ENCODE results near the gene P4HTM. TPM values are rescaled to one million over a fixed set of nuclear protein-coding genes. Genes with fewer than 3 reads are reported as not detected.

The P4HTM gene
- total and polyA plus RNA-seq, 2 of the 4 experiments (the other 2 are of a cell fraction) = 10.4 to 26.1 TPM

DNA sequence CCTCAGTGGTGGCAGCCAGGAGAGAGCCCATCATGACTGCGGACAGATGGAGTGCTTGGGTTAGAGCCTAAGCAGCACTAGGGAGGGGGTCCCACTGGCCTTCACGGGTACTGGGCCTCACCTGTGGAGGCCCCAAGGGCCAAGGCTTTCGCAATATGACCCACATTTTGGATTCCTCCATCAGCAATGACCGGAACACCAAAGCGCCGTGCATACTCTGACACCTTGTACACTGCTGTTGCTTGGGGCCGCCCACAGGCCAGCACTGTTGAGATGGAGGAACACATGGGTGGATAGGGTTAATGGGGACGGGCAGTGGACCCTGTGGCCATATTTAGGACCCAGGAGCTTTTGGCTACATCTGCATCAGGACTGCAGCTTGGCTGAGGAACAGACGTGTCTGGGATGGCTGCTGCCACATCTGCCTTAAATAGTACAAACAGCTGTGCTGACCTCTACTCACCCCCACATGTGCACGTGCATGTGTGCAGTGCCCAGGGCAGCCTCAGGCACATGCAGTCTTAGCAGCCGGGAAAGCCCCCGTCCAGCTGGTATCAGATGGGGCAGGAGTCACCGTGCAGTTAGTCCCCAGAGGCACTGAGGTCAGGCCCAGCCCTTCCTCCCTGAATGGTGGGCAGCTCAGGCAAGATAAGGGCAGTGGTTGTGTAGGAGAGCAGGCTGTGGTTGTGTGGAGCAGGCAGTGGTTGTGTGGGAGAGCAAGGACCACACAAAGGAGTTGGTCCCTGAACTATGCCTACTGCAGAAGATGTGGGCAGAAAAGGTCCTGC is 35.2 kb downstream of the P4HTM start:
- Histone ChIP-seq H3K14ac (replicated peaks; ENCODE audit: low read depth, low read length) (no peak overlapping the region), H4K20me1 (ENCODE audit: insufficient read depth, low read length) (peaks cover 20% of the 10 kb centered on the region), H3K4me3 (ENCODE audit: insufficient read depth, low read depth, low read length) (no peak overlapping the region), H3K9me1 (ENCODE audit: insufficient read depth, low read length) (peaks cover 32% of the 10 kb centered on the region), H3K56ac (ENCODE audit: extremely low read depth, insufficient read depth, low read length) (no peak overlapping the region), H3K4me2 (ENCODE audit: low read depth, low read length) (no peak overlapping the region), H3K79me1 (ENCODE audit: low read depth in 1 of 2, low read length in 2 of 2) (peaks cover 37 to 75% of the 10 kb centered on the region in 2 experiments), H3K9ac (ENCODE audit: low read depth, low read length) (no peak overlapping the region), H2AK5ac (ENCODE audit: low read depth, low read length) (no peak overlapping the region), H3K36me3 (ENCODE audit: control insufficient read depth, insufficient read depth, low read length) (peaks cover 42% of the 10 kb centered on the region), H3K4ac (ENCODE audit: low read depth, low read length) (no peak overlapping the region), H3K4me1 (ENCODE audit: control insufficient read depth, insufficient read depth, low read length) (peaks cover 6% of the 10 kb centered on the region), H4K5ac (ENCODE audit: low read depth, low read length) (no peak overlapping the region), H4K91ac (ENCODE audit: insufficient read depth, low read depth, low read length) (no peak overlapping the region), H3K18ac (ENCODE audit: low read depth, low read length) (no peak overlapping the region), H2BK20ac (ENCODE audit: low read depth, low read length) (no peak overlapping the region), H3K23ac (ENCODE audit: low read depth, low read length) (no peak overlapping the region), H2BK120ac (ENCODE audit: low read depth, low read length) (no peak overlapping the region), H2AFZ (replicated peaks; ENCODE audit: low read length, poor library complexity) (no peak overlapping the region), H4K8ac (ENCODE audit: low read depth in 2 of 2, low read length in 2 of 2) (peak overlapping the region in 1 of 2 experiments; percentile 18; a peak in 1 of 4 replicates), H2AK9ac (replicated peaks; ENCODE audit: low read depth, low read length, poor library complexity) (peak overlapping the region; percentile 25), H2BK15ac (ENCODE audit: low read depth, low read length) (no peak overlapping the region), H3K9me3 (ENCODE audit: control insufficient read depth, insufficient read depth, low read length) (no peaks in the 10 kb centered on the region), H3K27me3 (ENCODE audit: control insufficient read depth, insufficient read depth, low read length) (no peaks in the 10 kb centered on the region), H2BK5ac (ENCODE audit: low read depth, low read length, poor library complexity, severe bottlenecking) (no peak overlapping the region), H3K27ac (ENCODE audit: insufficient read depth, low read length) (no peak overlapping the region)
- no TSS peak for BruUV-seq (replicated peaks)
- CTCF ChIA-PET = no interaction called here
- intact Hi-C loops (cut with micrococcal nuclease) = no loop called here
- no peak for TF ChIP-seq RFX5 (IDR thresholded peaks at IDR 0.05; ENCODE audit: low read depth, low read length)
- TF ChIP-seq, protein P1, sequence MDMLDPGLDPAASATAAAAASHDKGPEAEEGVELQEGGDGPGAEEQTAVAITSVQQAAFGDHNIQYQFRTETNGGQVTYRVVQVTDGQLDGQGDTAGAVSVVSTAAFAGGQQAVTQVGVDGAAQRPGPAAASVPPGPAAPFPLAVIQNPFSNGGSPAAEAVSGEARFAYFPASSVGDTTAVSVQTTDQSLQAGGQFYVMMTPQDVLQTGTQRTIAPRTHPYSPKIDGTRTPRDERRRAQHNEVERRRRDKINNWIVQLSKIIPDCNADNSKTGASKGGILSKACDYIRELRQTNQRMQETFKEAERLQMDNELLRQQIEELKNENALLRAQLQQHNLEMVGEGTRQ (IDR thresholded peaks at IDR 0.05; ENCODE audit: low read depth, low read length) = no peak
- TF ChIP-seq MAZ (IDR thresholded peaks at IDR 0.05; ENCODE audit: borderline replicate concordance, low read depth, low read length) = no peak
- TF ChIP-seq, protein P2, sequence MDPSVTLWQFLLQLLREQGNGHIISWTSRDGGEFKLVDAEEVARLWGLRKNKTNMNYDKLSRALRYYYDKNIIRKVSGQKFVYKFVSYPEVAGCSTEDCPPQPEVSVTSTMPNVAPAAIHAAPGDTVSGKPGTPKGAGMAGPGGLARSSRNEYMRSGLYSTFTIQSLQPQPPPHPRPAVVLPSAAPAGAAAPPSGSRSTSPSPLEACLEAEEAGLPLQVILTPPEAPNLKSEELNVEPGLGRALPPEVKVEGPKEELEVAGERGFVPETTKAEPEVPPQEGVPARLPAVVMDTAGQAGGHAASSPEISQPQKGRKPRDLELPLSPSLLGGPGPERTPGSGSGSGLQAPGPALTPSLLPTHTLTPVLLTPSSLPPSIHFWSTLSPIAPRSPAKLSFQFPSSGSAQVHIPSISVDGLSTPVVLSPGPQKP (IDR thresholded peaks at IDR 0.05; ENCODE audit: borderline replicate concordance, low read depth, low read length) = no peak
- TF ChIP-seq RCOR1 (IDR thresholded peaks at IDR 0.05; ENCODE audit: insufficient replicate concordance, low read length) = no peak
- no peak for TF ChIP-seq POLR2A (IDR thresholded peaks at IDR 0.05; ENCODE audit: low read depth, low read length)
- TF ChIP-seq NFE2L2 (IDR thresholded peaks at IDR 0.05; ENCODE audit: low read depth, low read length) = no peak
- TF ChIP-seq SMC3 (IDR thresholded peaks at IDR 0.05; ENCODE audit: low read depth, low read length) = no peak
- TF ChIP-seq MXI1 (IDR thresholded peaks at IDR 0.05; ENCODE audit: borderline replicate concordance, low read depth, low read length) = no peak
- in situ Hi-C loops (cut with MboI; ENCODE audit: low sequenced_read_pairs) = no loop called here
- no peak for DNase-seq
- no peak for ATAC-seq (ENCODE audit: low read depth)
- POLR2A ChIA-PET (ENCODE audit: unreplicated experiment) = no interaction called here
- dilution Hi-C loops (cut with HindIII; ENCODE audit: low sequenced_read_pairs, unreplicated experiment) = no loop called here
- 79% methylated on average over 5 of the region's 13 CpGs; no CpG with 5 or more reads in 1 of the 2 experiments for WGBS, 2 experiments (ENCODE audit: extremely low coverage in 2 of 2, insufficient read length in 1 of 2)

Data from IMR-90 (cell line).